GM10266 (cell line): ENCODE measurements around the gene ANKRD49.
A peak's percentile ranks its signal among the peaks of the same experiment; 100 is the strongest.
"Not testable (repeated sequence)": the region's sequence is repeated elsewhere in the genome, so short reads cannot be mapped to it uniquely, and the experiment has no call there.

Experiments used
- DNase-seq: peaks from one replicate; pipeline ENCODE4 v3.0.0; 2012; ENCODE audit errors: extremely low spot score
- TF ChIP-seq, protein P1 (sequence below): IDR thresholded peaks from 2 replicates; pipeline ENCODE4 v1.5.1; 2012; ENCODE audit warnings: mild to moderate bottlenecking, low read depth; ENCODE audit not compliant: control insufficient read depth, insufficient read depth; ENCODE audit errors: missing control alignments

ANKRD49 gene

DNA sequence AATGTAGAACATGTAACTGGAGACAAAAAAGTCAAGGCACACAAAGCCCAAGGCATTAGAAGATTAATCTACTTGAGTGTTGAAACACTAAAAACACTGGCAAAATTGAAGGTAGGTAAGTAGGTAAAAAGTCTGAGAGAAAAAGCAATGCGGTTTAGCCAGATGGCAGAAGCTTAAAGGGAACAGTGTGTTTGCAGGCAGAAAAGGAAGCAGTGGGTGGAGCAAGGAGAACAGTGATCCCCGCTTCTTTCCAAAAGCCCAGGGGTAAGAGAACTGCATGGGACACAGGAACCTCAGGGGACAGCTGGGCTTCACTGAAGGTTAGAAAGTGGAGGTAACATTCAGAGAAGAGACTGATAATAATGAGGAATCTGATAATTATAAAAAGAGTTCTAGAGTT is 16.2 kb upstream of the ANKRD49 start:
- no peak for DNase-seq
- TF ChIP-seq, protein P1, sequence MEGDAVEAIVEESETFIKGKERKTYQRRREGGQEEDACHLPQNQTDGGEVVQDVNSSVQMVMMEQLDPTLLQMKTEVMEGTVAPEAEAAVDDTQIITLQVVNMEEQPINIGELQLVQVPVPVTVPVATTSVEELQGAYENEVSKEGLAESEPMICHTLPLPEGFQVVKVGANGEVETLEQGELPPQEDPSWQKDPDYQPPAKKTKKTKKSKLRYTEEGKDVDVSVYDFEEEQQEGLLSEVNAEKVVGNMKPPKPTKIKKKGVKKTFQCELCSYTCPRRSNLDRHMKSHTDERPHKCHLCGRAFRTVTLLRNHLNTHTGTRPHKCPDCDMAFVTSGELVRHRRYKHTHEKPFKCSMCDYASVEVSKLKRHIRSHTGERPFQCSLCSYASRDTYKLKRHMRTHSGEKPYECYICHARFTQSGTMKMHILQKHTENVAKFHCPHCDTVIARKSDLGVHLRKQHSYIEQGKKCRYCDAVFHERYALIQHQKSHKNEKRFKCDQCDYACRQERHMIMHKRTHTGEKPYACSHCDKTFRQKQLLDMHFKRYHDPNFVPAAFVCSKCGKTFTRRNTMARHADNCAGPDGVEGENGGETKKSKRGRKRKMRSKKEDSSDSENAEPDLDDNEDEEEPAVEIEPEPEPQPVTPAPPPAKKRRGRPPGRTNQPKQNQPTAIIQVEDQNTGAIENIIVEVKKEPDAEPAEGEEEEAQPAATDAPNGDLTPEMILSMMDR = no peak

DNA sequence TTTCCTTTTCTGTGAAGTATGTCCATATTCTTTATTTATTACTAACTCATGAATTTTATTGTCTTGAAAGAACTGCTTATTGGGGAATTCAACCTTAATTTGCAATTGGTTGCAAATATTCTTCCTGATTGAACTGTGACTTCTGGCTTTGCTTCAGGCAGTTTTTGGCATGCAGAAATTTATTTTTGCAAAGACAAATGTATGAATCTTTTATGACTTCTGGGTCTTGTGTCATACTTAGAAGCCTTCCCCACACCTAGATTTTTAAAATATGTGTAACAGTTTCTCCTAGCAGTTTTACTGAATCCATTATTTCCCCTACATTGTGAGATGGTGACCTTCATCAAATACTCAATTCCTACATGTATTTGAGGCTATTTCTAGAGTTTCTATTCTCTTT is 12.4 kb upstream of the ANKRD49 start:
- DNase-seq = no peak
- TF ChIP-seq, protein P1 = no peak

DNA sequence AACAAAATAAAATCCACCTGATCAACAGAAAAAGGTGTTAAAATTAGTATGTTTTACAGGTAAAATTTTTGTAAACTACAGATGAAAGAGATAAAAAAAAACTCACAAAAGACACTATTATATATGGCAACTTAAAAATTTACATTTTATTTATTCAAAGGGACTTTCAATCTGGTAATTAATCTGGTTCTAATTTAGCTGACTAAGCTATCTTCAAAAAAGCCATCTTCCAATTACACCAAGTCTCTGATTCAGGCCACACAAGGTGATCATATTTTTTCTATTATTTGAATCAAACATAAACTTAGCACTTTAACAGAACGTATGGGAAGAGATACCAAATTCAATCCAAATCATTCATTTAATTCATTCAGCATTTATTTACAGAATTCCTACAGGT is 7.7 kb upstream of the ANKRD49 start:
- no peak for DNase-seq
- TF ChIP-seq, protein P1 = no peak

DNA sequence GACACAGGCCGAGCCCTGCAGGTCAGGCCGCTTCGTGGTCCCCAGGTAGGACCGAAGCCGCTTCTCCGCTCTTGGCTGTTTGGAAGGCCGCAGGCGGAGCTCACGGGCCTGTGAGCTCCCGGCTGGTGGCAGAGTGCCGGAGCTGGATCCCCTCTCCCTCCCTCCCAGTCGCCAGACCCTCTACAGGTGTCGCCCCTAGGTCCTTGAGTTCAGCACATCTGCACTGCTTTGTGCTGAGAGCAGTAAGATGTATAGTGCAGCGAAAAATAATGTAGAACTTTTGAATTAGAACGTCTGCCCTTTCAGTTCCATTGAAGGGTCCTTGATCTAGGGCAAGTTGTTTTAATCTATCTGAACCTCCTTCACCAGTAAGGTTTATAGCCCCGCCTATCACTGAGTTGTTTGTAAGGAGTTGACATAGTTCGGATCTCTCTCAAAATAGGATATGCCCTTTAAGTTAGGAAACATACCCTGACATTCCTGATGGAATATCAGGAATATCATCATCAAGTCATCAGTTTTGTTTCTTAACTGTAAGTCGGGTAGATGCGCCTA is 419 bp downstream of the ANKRD49 start:
- no peak for DNase-seq
- TF ChIP-seq, protein P1 = no peak

DNA sequence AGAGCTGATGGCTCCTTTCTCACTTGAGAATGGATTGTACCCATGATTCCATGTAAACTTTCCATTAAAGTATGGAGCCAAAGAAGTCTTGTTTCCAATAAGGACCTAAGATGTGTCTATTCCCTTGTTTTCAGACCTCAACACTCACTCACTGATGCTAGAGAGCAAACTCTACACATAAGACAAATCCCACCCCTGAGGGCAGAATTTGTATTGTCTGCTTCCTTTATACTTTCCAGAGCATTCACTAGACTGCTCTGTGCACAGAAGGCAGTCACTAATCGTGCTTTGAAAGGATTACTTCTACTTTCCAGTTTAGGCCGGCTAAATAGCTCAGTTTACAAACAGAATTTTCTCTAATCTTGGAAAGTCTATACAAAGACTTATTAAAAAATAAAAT is 6.4 kb downstream of the ANKRD49 start:
- TF ChIP-seq, protein P1 = no peak
- DNase-seq = no peak

DNA sequence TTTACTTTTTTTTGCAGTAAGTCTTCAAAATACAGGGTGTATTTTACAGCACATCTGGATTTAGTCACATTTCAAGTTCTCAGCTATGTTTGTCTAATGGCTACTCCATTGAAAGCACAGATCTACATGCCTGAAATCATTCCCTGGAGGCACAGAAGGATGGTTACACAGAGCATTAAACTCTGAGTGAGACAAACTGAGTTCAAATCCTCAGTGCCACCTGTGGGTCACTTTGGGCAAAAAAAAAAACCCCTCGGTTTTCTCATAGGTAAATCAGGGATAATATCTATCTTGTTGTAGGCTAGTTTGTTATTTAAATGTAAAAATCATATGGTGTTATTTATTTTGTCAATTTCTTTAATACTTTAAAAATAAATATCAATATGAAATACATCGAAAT is 7.7 kb downstream of the ANKRD49 start:
- TF ChIP-seq, protein P1 = peak; percentile 6

DNA sequence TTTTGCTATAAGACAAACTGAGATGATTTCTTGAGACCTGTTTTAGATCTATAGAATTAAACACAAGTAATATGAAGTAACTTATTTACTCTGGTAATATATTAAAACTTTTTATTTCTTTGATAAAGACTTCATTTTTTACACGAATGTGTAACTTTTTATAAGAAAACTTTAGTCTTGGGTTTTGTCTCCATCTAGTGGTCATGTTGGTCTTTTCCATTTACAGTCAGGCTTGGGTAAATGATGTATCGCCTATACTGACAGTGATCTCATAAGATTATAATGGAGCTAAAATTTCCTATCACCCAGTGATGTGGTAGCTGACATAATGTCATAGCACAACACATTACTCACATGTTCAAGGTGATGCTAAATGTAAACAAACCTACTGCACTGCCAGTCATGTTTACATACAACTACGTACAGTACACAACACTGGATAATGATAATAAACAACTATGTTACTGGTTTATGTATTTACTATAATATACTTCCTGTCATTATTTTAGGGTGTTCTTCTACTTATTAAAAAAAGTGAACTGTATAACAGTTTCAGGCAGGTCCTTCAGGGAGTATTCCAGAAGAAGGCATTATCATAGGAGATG is 11.0 kb downstream of the ANKRD49 start:
- peak; percentile 57 for DNase-seq

More for the DNA sequence above, 7.7 kb downstream of the ANKRD49 start:
- no peak for DNase-seq

DNA sequence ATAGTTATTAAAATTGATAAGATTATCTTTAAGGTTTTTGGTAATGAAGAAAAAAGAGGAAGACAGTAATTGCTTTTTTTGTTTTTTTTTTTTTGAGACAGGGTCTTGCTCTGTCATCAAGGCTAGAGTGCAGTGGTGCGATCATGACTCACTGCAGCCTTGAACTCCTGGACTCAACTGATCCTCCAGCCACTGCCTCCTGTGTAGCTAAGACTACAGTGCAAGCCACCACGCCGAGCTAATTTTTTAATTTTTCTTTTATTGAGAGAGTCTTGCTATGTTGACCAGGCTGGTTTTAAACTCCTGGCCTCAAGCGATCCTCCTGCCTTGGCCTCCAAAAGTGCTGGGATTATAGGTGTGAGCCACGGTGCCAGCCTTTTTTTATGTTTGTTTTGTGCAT is 12.7 kb downstream of the ANKRD49 start:
- not testable (repeated sequence) for DNase-seq

More for the DNA sequence above, 11.0 kb downstream of the ANKRD49 start:
- TF ChIP-seq, protein P1 = peak; percentile 64
